HL-60 (cell line): ENCODE results near the gene FAU.
A peak's percentile ranks its signal among the peaks of the same experiment; 100 is the strongest.

Experiments
- GABPA ChIP-seq: IDR thresholded peaks from 2 replicates; pipeline ENCODE4 v1.6.1; 2012; ENCODE audit warnings: low read depth
- POLR2AphosphoS5 ChIP-seq: IDR thresholded peaks from 2 replicates; pipeline ENCODE4 v1.6.1; 2012; ENCODE audit warnings: low read depth
- SPI1 ChIP-seq: IDR thresholded peaks from 2 replicates; pipeline ENCODE4 v1.6.1; 2012; ENCODE audit warnings: low read depth, mild to moderate bottlenecking, borderline replicate concordance
- TF ChIP-seq, protein P1 (sequence below): IDR thresholded peaks from one replicate; pipeline ENCODE4 v1.5.1; 2011; ENCODE audit warnings: low read length, control low read depth, inconsistent platforms; ENCODE audit not compliant: insufficient read depth
- TF ChIP-seq, protein P2 (sequence below): IDR thresholded peaks from 2 replicates; pipeline ENCODE4 v1.6.1; 2012; ENCODE audit warnings: low read depth; ENCODE audit not compliant: insufficient replicate concordance

DNA sequence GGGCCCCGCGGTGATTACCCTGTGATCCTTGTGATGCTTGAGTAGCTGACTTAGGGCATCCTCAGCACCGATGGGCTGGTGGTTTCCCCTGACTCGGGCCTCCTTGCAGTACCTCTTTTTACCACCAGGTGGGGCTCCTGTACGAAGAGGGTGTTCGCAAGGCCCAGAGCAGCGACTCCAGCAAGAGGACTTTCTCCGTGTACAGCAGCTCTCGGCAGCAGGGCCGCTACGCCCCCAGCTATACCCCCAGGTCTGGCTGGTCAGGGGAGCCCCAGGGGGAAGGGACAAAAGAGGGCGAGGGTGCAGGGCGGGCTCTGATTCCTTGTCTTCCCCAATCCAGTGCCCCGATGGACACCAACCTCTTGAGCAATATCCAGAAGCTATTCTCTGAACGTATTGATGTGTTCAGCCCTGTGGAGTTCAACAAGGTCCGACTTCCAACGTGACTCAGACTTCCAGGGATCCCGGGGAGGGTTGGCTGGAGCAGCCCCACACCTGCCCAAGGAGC lies 11.5 kb downstream of the FAU start:
- TF ChIP-seq POLR2AphosphoS5 = 0 out of 2 replicates have a peak, but pooled peaks have one; percentile 9
- TF ChIP-seq, protein P1, sequence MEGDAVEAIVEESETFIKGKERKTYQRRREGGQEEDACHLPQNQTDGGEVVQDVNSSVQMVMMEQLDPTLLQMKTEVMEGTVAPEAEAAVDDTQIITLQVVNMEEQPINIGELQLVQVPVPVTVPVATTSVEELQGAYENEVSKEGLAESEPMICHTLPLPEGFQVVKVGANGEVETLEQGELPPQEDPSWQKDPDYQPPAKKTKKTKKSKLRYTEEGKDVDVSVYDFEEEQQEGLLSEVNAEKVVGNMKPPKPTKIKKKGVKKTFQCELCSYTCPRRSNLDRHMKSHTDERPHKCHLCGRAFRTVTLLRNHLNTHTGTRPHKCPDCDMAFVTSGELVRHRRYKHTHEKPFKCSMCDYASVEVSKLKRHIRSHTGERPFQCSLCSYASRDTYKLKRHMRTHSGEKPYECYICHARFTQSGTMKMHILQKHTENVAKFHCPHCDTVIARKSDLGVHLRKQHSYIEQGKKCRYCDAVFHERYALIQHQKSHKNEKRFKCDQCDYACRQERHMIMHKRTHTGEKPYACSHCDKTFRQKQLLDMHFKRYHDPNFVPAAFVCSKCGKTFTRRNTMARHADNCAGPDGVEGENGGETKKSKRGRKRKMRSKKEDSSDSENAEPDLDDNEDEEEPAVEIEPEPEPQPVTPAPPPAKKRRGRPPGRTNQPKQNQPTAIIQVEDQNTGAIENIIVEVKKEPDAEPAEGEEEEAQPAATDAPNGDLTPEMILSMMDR = peak; percentile 99
- TF ChIP-seq, protein P2, sequence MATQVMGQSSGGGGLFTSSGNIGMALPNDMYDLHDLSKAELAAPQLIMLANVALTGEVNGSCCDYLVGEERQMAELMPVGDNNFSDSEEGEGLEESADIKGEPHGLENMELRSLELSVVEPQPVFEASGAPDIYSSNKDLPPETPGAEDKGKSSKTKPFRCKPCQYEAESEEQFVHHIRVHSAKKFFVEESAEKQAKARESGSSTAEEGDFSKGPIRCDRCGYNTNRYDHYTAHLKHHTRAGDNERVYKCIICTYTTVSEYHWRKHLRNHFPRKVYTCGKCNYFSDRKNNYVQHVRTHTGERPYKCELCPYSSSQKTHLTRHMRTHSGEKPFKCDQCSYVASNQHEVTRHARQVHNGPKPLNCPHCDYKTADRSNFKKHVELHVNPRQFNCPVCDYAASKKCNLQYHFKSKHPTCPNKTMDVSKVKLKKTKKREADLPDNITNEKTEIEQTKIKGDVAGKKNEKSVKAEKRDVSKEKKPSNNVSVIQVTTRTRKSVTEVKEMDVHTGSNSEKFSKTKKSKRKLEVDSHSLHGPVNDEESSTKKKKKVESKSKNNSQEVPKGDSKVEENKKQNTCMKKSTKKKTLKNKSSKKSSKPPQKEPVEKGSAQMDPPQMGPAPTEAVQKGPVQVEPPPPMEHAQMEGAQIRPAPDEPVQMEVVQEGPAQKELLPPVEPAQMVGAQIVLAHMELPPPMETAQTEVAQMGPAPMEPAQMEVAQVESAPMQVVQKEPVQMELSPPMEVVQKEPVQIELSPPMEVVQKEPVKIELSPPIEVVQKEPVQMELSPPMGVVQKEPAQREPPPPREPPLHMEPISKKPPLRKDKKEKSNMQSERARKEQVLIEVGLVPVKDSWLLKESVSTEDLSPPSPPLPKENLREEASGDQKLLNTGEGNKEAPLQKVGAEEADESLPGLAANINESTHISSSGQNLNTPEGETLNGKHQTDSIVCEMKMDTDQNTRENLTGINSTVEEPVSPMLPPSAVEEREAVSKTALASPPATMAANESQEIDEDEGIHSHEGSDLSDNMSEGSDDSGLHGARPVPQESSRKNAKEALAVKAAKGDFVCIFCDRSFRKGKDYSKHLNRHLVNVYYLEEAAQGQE = no peak
- TF ChIP-seq GABPA = no peak
- peak; percentile 24; the same call in 1 of the 2 replicates for TF ChIP-seq SPI1
